Thyroid gland (tissue), 4 donors: ENCODE measurements around the gene FSTL4.

Experiments
- POLR2A ChIP-seq, 2 donors: fragments of 450-650 bp; IDR thresholded peaks; one replicate each; pipeline ENCODE4 v1.6.1; 2017; ENCODE audit warnings: antibody characterized with exemption in 2 of 2, mild to moderate bottlenecking in 2 of 2, moderate library complexity in 1 of 2
- TF ChIP-seq, protein P1 (sequence below), 6 experiments: fragments of 200-600 bp in 3 of 6; fragments of 450-650 bp in 3 of 6; sonication (generic) in 3 of 6; IDR thresholded peaks; one replicate each; pipeline ENCODE4 v1.5.1; 2016 to 2019; ENCODE audit warnings: antibody characterized with exemption in 6 of 6, mild to moderate bottlenecking in 2 of 6, inconsistent platforms in 1 of 6, moderate library complexity in 1 of 6

DNA sequence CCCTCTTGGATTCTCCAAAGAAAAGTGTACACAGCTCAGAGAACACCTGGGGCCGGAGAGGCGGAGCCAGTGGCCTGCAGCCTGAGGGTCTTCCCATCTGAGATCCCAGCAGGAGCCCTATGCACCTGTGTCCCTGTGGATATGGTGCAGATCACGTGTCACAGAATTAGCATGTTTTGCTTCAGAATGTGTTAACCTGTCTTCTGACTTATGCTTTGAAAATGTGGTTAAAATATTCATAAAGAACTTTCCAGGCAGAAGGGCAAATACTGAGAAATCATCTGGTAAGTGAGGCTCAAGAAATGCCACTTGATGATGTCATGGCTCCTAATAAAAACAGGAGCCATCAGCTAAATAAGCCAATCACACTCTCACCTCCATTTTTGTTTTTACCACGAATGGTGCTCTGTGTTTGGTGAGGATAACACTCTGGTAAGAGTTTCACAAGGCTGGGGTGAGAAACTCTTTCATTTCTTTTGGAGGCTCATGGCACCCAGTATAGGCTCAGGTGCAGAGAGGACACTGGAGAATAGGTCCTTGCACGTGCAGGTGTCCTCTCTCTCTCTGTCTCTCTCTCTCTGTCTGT, 279.8 kb downstream of the FSTL4 start:
- TF ChIP-seq, protein P1, sequence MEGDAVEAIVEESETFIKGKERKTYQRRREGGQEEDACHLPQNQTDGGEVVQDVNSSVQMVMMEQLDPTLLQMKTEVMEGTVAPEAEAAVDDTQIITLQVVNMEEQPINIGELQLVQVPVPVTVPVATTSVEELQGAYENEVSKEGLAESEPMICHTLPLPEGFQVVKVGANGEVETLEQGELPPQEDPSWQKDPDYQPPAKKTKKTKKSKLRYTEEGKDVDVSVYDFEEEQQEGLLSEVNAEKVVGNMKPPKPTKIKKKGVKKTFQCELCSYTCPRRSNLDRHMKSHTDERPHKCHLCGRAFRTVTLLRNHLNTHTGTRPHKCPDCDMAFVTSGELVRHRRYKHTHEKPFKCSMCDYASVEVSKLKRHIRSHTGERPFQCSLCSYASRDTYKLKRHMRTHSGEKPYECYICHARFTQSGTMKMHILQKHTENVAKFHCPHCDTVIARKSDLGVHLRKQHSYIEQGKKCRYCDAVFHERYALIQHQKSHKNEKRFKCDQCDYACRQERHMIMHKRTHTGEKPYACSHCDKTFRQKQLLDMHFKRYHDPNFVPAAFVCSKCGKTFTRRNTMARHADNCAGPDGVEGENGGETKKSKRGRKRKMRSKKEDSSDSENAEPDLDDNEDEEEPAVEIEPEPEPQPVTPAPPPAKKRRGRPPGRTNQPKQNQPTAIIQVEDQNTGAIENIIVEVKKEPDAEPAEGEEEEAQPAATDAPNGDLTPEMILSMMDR (IDR thresholded peaks at IDR 0.05) = no peak
- TF ChIP-seq POLR2A (IDR thresholded peaks at IDR 0.05) = no peak
